IgD-negative memory B cell (primary cell): ENCODE measurements around the gene PSMD7. TPM values are rescaled to one million over a fixed set of nuclear protein-coding genes. Genes with fewer than 3 reads are reported as not detected.
A peak's percentile ranks its signal among the peaks of the same experiment; 100 is the strongest.
"Not testable (repeated sequence)": the region's sequence is repeated elsewhere in the genome, so short reads cannot be mapped to it uniquely, and the experiment has no call there.

ENCODE experiments used
- H3K27ac Mint-ChIP-seq, 3 donors: one replicate each; pipeline ENCODE4 v1.8.0; 2020 to 2022; ENCODE audit warnings: mild to moderate bottlenecking in 3 of 3, mixed read lengths in 3 of 3, moderate library complexity in 1 of 3
- H3K27me3 Mint-ChIP-seq: one replicate; pipeline ENCODE4 v1.8.0; 2021; ENCODE audit warnings: mixed read lengths
- H3K36me3 Mint-ChIP-seq: one replicate; pipeline ENCODE4 v1.8.0; 2020; ENCODE audit warnings: mild to moderate bottlenecking, mixed read lengths
- H3K4me1 Mint-ChIP-seq, 3 donors: one replicate each; pipeline ENCODE4 v1.8.0; 2020 to 2022; ENCODE audit warnings: mixed read lengths in 3 of 3, mild to moderate bottlenecking in 1 of 3
- H3K4me3 Mint-ChIP-seq, 4 donors: one replicate each; pipeline ENCODE4 v1.8.0; 2020 to 2022; ENCODE audit warnings: mild to moderate bottlenecking in 4 of 4, mixed read lengths in 4 of 4, moderate library complexity in 3 of 4
- H3K9me3 Mint-ChIP-seq, 3 donors: one replicate each; pipeline ENCODE4 v1.8.0; 2020 to 2021; ENCODE audit warnings: mixed read lengths in 3 of 3, mild to moderate bottlenecking in 1 of 3
- polyA plus RNA-seq: library from polyadenylated mRNA; unstranded; fragments of 300-500 nt; fragmentation: Illumina TruSeq; gene quantifications from one replicate; pipeline ENCODE4 v1.2.3, GENCODE V29; 2021

PSMD7 gene
- polyA plus RNA-seq, 1 donor from 2014 or later: 96.1 TPM

- Mint-ChIP-seq H3K27me3 (no peaks in the 10 kb centered on the region), H3K9me3 (peaks cover 0 to 1% (median 0%) of the 10 kb centered on the region in 3 donors), H3K36me3 (peaks cover 5% of the 10 kb centered on the region), H3K4me1 (no peaks in the 10 kb centered on the region), H3K27ac (peak overlapping the region in 1 of 3 donors; percentile 77), H3K4me3 (no peak overlapping the region)
Measured at GRCh38 chr16:74307383-74307782, 10.8 kb downstream of the PSMD7 start.

GRCh38 chr16:74309789-74310781 is 13.5 kb downstream of the PSMD7 start:
- Mint-ChIP-seq H3K4me3 (no peak overlapping the region), H3K4me1 (peaks cover 0 to 2% (median 0%) of the 10 kb centered on the region in 3 donors), H3K27me3 (no peaks in the 10 kb centered on the region), H3K9me3 (peaks cover 0 to 3% (median 0%) of the 10 kb centered on the region in 3 donors), H3K27ac (peak overlapping the region in 1 of 3 donors; percentile 78), H3K36me3 (peaks cover 13% of the 10 kb centered on the region)

- Mint-ChIP-seq H3K9me3 (peaks cover 0 to 3% (median 0%) of the 10 kb centered on the region in 3 donors), H3K4me1 (peaks cover 0 to 2% (median 0%) of the 10 kb centered on the region in 3 donors), H3K36me3 (peaks cover 11% of the 10 kb centered on the region), H3K27ac (peak overlapping the region in 1 of 3 donors; percentile 39), H3K4me3 (no peak overlapping the region), H3K27me3 (no peaks in the 10 kb centered on the region)
Measured at GRCh38 chr16:74315059-74315458, 18.4 kb downstream of the PSMD7 start.

GRCh38 chr16:74320707-74321106 is 24.1 kb downstream of the PSMD7 start:
- no peaks in the 10 kb centered on the region for H3K4me1 Mint-ChIP-seq
- H3K27me3 Mint-ChIP-seq: no peaks in the 10 kb centered on the region
- H3K9me3 Mint-ChIP-seq: no peaks in the 10 kb centered on the region
- no peaks in the 10 kb centered on the region for H3K36me3 Mint-ChIP-seq
- H3K4me3 Mint-ChIP-seq: no peak overlapping the region
- no peak overlapping the region for H3K27ac Mint-ChIP-seq

- no peak overlapping the region for H3K27ac Mint-ChIP-seq
- peaks cover under 1% of the 10 kb centered on the region for H3K36me3 Mint-ChIP-seq
- no peaks in the 10 kb centered on the region for H3K9me3 Mint-ChIP-seq
- H3K4me3 Mint-ChIP-seq: no peak overlapping the region
- H3K27me3 Mint-ChIP-seq: no peaks in the 10 kb centered on the region
- H3K4me1 Mint-ChIP-seq: no peaks in the 10 kb centered on the region
Measured at GRCh38 chr16:74321356-74321755, 24.7 kb downstream of the PSMD7 start.

- H3K9me3 Mint-ChIP-seq: no peaks in the 10 kb centered on the region
- no peak overlapping the region for H3K27ac Mint-ChIP-seq
- H3K36me3 Mint-ChIP-seq: peaks cover 4% of the 10 kb centered on the region
- no peak overlapping the region for H3K4me3 Mint-ChIP-seq
- no peaks in the 10 kb centered on the region for H3K4me1 Mint-ChIP-seq
- H3K27me3 Mint-ChIP-seq: no peaks in the 10 kb centered on the region
Measured at GRCh38 chr16:74322301-74322710, 25.7 kb downstream of the PSMD7 start.

- H3K4me3 Mint-ChIP-seq, H3K36me3 Mint-ChIP-seq, H3K9me3 Mint-ChIP-seq, H3K4me1 Mint-ChIP-seq, H3K27me3 Mint-ChIP-seq: not testable (repeated sequence)
- H3K27ac Mint-ChIP-seq: peak overlapping the region in 2 of 3 donors; percentile 47 to 53
Measured at GRCh38 chr16:74324777-74325176, 28.2 kb downstream of the PSMD7 start.

- H3K36me3 Mint-ChIP-seq: peaks cover 4% of the 10 kb centered on the region
- H3K27me3 Mint-ChIP-seq: no peaks in the 10 kb centered on the region
- no peaks in the 10 kb centered on the region for H3K9me3 Mint-ChIP-seq
- no peak overlapping the region for H3K27ac Mint-ChIP-seq
- no peaks in the 10 kb centered on the region for H3K4me1 Mint-ChIP-seq
- H3K4me3 Mint-ChIP-seq: no peak overlapping the region
Measured at GRCh38 chr16:74325641-74326040, 29.0 kb downstream of the PSMD7 start.

- H3K36me3 Mint-ChIP-seq, H3K4me3 Mint-ChIP-seq, H3K27ac Mint-ChIP-seq, H3K27me3 Mint-ChIP-seq, H3K9me3 Mint-ChIP-seq, H3K4me1 Mint-ChIP-seq: not testable (repeated sequence)
Measured at GRCh38 chr16:74328346-74328745, 31.7 kb downstream of the PSMD7 start.

- not testable (repeated sequence) for H3K27ac Mint-ChIP-seq, H3K4me3 Mint-ChIP-seq, H3K36me3 Mint-ChIP-seq, H3K4me1 Mint-ChIP-seq, H3K27me3 Mint-ChIP-seq, H3K9me3 Mint-ChIP-seq
Measured at GRCh38 chr16:74332469-74332868, 35.9 kb downstream of the PSMD7 start.

- not testable (repeated sequence) for H3K9me3 Mint-ChIP-seq, H3K27me3 Mint-ChIP-seq, H3K36me3 Mint-ChIP-seq, H3K4me3 Mint-ChIP-seq, H3K4me1 Mint-ChIP-seq, H3K27ac Mint-ChIP-seq
Measured at GRCh38 chr16:74337506-74337905, 40.9 kb downstream of the PSMD7 start.

GRCh38 chr16:74339226-74339625 is 42.6 kb downstream of the PSMD7 start:
- H3K27ac Mint-ChIP-seq, H3K36me3 Mint-ChIP-seq: not testable (repeated sequence)

GRCh38 chr16:74353038-74353437 is 56.4 kb downstream of the PSMD7 start:
- H3K4me1 Mint-ChIP-seq, H3K4me3 Mint-ChIP-seq, H3K27me3 Mint-ChIP-seq, H3K27ac Mint-ChIP-seq, H3K9me3 Mint-ChIP-seq, H3K36me3 Mint-ChIP-seq: not testable (repeated sequence)

More at GRCh38 chr16:74339226-74339625, 42.6 kb downstream of the PSMD7 start:
- not testable (repeated sequence) for H3K27me3 Mint-ChIP-seq, H3K9me3 Mint-ChIP-seq, H3K4me1 Mint-ChIP-seq, H3K4me3 Mint-ChIP-seq
